ENCODE results near the gene SERTAD3. TPM values are rescaled to one million over a fixed set of nuclear protein-coding genes. Genes with fewer than 3 reads are reported as not detected.

The SERTAD3 gene
- total RNA-seq, 4 donors from 2014 or later = 1.0 to 81.5 (median 44.7) TPM

DNA sequence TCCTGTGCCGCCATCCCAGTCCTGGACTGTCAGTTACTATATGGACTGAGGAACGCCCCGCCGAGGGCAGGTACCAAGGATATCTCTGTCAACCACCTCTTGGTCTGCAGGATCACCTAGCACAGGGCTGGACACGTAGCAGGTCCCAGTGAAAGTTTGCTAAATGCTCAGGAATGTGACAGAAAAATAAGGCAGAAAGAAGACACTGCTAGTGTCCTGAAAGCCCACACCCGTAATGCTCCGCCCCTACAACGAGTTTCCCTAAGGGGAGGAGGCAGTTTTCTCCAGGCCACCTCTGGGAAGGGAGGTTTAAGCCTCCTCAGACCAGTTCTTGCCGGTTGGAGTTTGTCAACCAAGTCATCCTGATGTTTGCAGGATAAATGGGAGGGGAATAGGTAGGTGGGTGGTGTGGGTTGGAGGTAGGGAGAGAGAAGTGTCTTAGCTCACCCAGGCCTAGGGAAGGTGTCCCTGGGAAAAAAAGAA, 1.7 kb upstream of the SERTAD3 start:
- peaks cover 0 to 6% of the 10 kb centered on the region in 2 donors for H3K4me1 ChIP-seq
- DNase-seq = no peak
- intact Hi-C loops (cut with DNase I; ENCODE audit: low total_unique reads) = no loop called here
- TF ChIP-seq POLR2A (IDR thresholded peaks at IDR 0.05) = no peak
- TF ChIP-seq, protein P1, sequence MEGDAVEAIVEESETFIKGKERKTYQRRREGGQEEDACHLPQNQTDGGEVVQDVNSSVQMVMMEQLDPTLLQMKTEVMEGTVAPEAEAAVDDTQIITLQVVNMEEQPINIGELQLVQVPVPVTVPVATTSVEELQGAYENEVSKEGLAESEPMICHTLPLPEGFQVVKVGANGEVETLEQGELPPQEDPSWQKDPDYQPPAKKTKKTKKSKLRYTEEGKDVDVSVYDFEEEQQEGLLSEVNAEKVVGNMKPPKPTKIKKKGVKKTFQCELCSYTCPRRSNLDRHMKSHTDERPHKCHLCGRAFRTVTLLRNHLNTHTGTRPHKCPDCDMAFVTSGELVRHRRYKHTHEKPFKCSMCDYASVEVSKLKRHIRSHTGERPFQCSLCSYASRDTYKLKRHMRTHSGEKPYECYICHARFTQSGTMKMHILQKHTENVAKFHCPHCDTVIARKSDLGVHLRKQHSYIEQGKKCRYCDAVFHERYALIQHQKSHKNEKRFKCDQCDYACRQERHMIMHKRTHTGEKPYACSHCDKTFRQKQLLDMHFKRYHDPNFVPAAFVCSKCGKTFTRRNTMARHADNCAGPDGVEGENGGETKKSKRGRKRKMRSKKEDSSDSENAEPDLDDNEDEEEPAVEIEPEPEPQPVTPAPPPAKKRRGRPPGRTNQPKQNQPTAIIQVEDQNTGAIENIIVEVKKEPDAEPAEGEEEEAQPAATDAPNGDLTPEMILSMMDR (IDR thresholded peaks at IDR 0.05) = no peak
- no peak overlapping the region for H3K4me3 ChIP-seq
- H3K27ac ChIP-seq = peak overlapping the region in 1 of 2 donors; percentile 95
- no peaks in the 10 kb centered on the region for H3K9me3 ChIP-seq
- H3K27me3 ChIP-seq = no peaks in the 10 kb centered on the region
- H3K36me3 ChIP-seq = no peaks in the 10 kb centered on the region

DNA sequence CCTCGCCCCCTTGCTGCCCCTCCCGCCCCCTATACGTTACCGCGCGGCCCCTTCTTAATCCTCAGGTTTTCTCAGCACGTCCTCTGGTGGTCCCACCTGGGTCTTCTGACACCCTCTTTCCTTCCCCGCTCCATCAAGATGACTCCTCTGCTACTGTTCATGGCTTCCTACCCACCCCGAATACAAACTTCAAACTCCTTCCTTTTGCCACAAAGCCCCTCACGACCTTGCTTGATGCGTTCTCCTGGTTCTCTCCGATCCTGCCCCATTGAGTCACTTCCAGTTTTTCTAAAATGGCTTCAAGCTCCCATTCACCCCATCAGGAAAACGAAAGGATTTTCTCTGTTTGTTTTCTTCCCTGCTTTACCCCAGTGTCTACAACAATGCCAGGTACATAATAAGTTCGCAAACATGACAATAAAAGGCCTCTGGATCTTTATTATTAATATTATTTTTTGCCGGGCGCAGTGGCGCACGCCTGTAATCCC, 734 bp upstream of the SERTAD3 start:
- Histone ChIP-seq H3K4me3 (peak overlapping the region; percentile 74 to 94), H3K36me3 (no peaks in the 10 kb centered on the region), H3K27ac (peak overlapping the region; percentile 95 to 98), H3K4me1 (peaks cover 0 to 6% of the 10 kb centered on the region in 2 donors), H3K9me3 (no peaks in the 10 kb centered on the region), H3K27me3 (no peaks in the 10 kb centered on the region)
- no peak for DNase-seq
- intact Hi-C loops (cut with DNase I; ENCODE audit: low total_unique reads) = no loop called here
- TF ChIP-seq, protein P1 (IDR thresholded peaks at IDR 0.05) = peak; percentile 42 to 67 (median 53)
- TF ChIP-seq POLR2A (IDR thresholded peaks at IDR 0.05) = no peak

DNA sequence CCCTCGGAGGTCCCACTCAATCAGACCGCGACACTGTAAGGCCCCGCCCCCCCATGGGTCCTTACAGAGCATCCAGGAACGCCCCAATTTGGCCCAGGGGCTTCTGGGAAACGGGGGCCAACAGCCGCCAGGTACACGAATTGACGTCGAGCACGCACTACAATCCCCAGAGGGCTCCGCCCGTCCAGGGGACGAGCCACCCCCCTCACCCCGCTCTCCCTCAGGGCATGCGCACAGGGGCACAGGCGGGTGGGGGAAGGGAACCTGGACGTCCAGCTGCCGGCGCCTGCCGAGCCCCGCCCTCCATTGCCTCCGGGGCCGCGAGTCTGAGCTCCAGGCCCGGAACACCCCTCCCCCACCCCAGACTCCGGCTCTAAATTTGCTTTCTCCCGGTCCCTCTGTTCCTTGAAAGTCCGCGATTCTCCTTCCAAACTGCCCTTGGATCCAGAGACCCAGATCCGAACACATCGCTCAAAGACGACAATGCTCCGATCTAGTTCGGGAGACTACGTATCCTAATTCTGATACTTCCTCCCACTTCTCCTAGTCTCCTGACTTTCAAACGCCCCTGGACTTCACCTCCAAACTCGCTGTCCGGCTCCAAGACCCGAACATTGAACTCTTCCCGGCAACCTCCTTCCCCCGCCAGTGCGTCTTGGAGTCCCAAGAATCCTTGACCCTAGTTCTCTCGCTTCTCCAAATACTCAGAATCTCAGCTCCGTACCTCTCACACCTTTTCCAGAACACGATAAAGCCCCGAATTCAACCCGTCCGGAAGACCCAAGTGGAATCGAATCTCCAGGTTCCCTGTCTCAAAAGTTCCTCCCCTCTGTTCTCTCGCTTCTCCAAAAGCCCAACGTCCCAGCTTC, 770 bp downstream of the SERTAD3 start:
- Histone ChIP-seq H3K4me1 (peaks cover 0 to 6% of the 10 kb centered on the region in 2 donors), H3K27me3 (no peaks in the 10 kb centered on the region), H3K27ac (peak overlapping the region; percentile 95 to 98), H3K36me3 (no peaks in the 10 kb centered on the region), H3K4me3 (peak overlapping the region; percentile 74 to 94), H3K9me3 (no peaks in the 10 kb centered on the region)
- peak; percentile 100 for DNase-seq
- intact Hi-C loops (cut with DNase I; ENCODE audit: low total_unique reads) = no loop called here
- peak; percentile 73 to 81 for TF ChIP-seq POLR2A (IDR thresholded peaks at IDR 0.05)
- TF ChIP-seq, protein P1 (IDR thresholded peaks at IDR 0.05) = no peak

DNA sequence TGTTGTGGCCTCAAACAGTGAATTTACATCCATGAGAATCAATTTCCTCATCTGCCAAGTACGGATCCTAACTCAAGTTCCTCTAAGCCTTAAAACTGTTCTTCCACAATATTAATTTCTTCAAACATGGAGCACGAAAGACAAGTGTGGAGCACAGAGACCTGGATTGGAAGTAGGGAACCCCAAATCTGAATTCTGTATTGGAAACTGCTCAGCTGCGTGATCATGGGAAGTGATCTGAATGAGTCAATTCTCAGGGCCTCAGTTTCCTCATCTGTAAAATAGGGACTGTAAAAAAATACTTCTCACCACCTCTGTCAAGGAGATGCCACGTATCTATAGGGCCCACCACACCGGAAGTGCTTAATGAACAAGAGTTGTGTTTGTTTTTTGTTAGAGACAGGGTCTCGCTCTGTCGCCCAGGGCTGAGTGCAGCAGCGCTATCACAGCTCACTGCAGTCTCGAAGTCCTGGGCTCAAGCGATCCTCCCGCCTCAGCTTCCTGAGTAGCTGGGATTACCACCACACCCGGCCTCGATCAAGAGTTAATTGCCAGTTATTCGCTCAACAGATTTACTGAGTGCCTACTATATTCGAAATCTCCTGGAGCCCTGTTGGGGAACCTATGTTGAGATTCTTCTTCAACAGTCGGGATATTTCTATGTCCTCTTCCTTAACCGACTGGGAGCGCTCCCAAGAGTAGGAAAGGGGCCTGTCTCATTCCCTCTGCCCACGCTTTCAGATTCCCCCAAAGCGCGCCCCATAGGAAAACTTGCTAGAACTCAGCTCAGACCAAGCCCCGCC, 1.6 kb downstream of the SERTAD3 start:
- DNase-seq = no peak
- Histone ChIP-seq H3K9me3 (no peaks in the 10 kb centered on the region), H3K4me3 (peak overlapping the region; percentile 31 to 94), H3K36me3 (no peaks in the 10 kb centered on the region), H3K27me3 (no peaks in the 10 kb centered on the region), H3K27ac (peak overlapping the region; percentile 95 to 98), H3K4me1 (peaks cover 0 to 6% of the 10 kb centered on the region in 2 donors)
- intact Hi-C loops (cut with DNase I; ENCODE audit: low total_unique reads) = no loop called here
- no peak for TF ChIP-seq POLR2A (IDR thresholded peaks at IDR 0.05)
- TF ChIP-seq, protein P1 (IDR thresholded peaks at IDR 0.05) = no peak
